Neural progenitor cell (in vitro differentiated cells): ENCODE data around the gene KRT37.

Experiments used
- EZH2 ChIP-seq: fragments of 200-600 bp; sonication (generic); IDR thresholded peaks from 2 replicates; pipeline ENCODE4 v1.6.1; 2017; ENCODE audit warnings: antibody characterized with exemption, mild to moderate bottlenecking, moderate library complexity
- EZH2phosphoT487 ChIP-seq: fragments of 200-600 bp; sonication (generic); IDR thresholded peaks from 2 replicates; pipeline ENCODE4 v1.6.1; 2017; ENCODE audit warnings: antibody characterized with exemption
- TF ChIP-seq, protein P1 (sequence below): fragments of 200-600 bp; sonication (generic); IDR thresholded peaks from 2 replicates; pipeline ENCODE4 v1.5.1; 2017; ENCODE audit warnings: antibody characterized with exemption, mild to moderate bottlenecking

- TF ChIP-seq, protein P1, sequence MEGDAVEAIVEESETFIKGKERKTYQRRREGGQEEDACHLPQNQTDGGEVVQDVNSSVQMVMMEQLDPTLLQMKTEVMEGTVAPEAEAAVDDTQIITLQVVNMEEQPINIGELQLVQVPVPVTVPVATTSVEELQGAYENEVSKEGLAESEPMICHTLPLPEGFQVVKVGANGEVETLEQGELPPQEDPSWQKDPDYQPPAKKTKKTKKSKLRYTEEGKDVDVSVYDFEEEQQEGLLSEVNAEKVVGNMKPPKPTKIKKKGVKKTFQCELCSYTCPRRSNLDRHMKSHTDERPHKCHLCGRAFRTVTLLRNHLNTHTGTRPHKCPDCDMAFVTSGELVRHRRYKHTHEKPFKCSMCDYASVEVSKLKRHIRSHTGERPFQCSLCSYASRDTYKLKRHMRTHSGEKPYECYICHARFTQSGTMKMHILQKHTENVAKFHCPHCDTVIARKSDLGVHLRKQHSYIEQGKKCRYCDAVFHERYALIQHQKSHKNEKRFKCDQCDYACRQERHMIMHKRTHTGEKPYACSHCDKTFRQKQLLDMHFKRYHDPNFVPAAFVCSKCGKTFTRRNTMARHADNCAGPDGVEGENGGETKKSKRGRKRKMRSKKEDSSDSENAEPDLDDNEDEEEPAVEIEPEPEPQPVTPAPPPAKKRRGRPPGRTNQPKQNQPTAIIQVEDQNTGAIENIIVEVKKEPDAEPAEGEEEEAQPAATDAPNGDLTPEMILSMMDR: no peak
- no peak for TF ChIP-seq EZH2phosphoT487
- no peak for TF ChIP-seq EZH2
These were observed 9.2 kb upstream of the KRT37 start for GRCh38 chr17:41433586-41433985.
